SK-N-MC (cell line): Measurements from ENCODE around the gene PCED1B.

Source experiments
- EZH2 ChIP-seq: fragments of 200-600 bp; sonication (generic); IDR thresholded peaks from one replicate; pipeline ENCODE4 v1.6.1; 2017; ENCODE audit warnings: antibody characterized with exemption
- FOXP2 ChIP-seq: optimal IDR thresholded peaks from 2 replicates; pipeline ENCODE3; 2011; ENCODE audit warnings: mild to moderate bottlenecking, moderate library complexity; ENCODE audit not compliant: insufficient read depth; ENCODE audit errors: extremely low read length, control extremely low read depth
- POLR2AphosphoS5 ChIP-seq: IDR thresholded peaks from 2 replicates; pipeline ENCODE4 v1.6.1; 2012; ENCODE audit warnings: mild to moderate bottlenecking, low read depth, low read length, borderline replicate concordance

- TF ChIP-seq EZH2 (no peak), POLR2AphosphoS5 (no peak), FOXP2 (no peak)
Observed at GRCh38 chr12:47039756-47040155, 39.7 kb upstream of the PCED1B start.
